Cardiac fibroblast (primary cell): Measurements from ENCODE around the gene NUBP2.
A peak's percentile ranks its signal among the peaks of the same experiment; 100 is the strongest.

ENCODE experiments used
- DNase-seq, 2 donors: peaks; one replicate each; pipeline versions ENCODE4 v3.0.0 to v3.0.0-alpha.2; 2010; ENCODE audit warnings: low read depth in 2 of 2
- H3K4me3 ChIP-seq, 2 donors: replicated peaks in 1 of 2; 1 replicate in 1 of 2; 2 replicates in 1 of 2; pipeline ENCODE4 v1.5.1; 2011; ENCODE audit warnings: low read depth in 2 of 2, low read length in 2 of 2, mild to moderate bottlenecking in 2 of 2, moderate library complexity in 1 of 2
- CTCF ChIP-seq: IDR thresholded peaks from one replicate; pipeline ENCODE4 v1.5.1; 2011; ENCODE audit warnings: low read depth, mild to moderate bottlenecking, low read length, inconsistent platforms

The NUBP2 gene

DNA sequence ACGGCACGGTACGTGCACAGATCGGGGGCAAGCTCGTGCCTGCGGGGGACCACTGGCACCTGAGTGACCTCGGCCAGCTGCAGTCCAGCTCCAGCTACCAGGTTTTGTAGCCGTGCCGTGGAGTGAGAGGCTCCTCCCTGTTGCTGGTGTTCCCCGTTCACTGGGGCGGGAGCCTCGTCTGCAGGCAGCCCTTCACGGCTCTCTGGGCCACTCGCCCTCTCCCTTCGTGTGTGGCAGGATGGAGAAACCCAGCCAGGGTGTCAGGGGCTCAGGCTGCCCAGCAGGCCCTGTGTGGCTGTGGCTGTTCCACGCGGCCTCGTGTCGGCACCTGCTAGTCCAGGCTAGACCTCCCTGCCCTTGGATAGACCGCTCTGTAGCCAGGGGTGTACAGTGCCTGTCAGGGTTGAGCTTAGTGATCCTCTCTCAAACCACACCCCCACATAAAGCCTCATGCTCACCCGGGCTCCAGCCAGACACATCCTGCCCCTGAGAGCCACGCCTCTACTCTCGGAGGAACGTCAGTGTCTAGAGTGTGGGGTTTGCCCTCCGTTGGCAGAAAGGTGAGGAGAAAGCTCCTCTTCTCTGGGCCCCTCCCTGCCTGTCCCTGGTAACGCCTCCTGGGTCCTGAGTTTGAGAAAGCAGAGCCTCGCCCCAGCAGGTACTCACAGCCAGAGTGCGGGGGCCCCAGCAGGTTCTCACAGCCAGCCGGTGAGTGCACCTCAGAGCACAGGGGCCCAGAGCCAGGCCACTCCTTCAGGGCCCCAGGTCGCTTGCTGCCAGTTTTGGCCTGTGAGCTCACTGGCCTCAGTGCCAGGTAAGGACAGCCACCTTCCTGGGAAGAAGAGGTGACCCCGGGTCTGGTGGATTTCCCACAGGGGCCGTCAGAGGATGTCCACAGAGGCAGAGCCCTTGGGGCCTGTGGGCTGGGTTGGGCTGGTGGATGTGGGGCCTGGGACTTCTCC, 39.1 kb upstream of the NUBP2 start:
- TF ChIP-seq CTCF, result no peak
- DNase-seq, result no peak
- no peak overlapping the region for H3K4me3 ChIP-seq

- no peak for DNase-seq
- no peak overlapping the region for H3K4me3 ChIP-seq
- TF ChIP-seq CTCF, result no peak
Measured at GRCh38 chr16:1744338-1744840, 38.4 kb upstream of the NUBP2 start.

- no peak for TF ChIP-seq CTCF
- no peak overlapping the region for H3K4me3 ChIP-seq
- DNase-seq, result peak; percentile 39 to 61
Measured at GRCh38 chr16:1745181-1745899, 37.4 kb upstream of the NUBP2 start.

- TF ChIP-seq CTCF, result no peak
- DNase-seq, result peak; percentile 65 to 84
- H3K4me3 ChIP-seq, result no peak overlapping the region
Measured at GRCh38 chr16:1745900-1746692, 36.7 kb upstream of the NUBP2 start.

DNA sequence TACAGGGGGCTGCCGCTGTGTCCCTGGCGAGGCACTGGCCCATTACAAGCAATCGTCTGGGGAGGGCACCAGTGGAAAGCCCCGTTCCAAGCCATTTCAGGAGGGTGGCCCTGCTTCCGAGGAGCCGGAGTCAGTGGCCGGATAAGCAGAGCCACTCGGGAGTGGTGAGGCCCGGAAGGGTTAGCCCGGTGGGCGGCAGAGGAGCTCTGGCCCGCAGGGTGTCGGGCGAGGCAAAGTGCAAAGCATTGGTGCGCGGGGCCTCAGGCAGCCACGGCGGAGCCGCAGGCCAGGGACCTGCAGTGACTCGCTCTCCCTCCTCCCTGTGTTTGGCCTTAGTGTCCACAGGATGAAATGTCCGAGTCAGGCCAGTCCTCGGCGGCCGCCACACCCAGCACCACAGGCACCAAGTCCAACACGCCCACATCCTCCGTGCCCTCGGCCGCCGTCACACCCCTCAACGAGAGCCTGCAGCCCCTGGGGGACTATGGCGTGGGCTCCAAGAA, 36.0 kb upstream of the NUBP2 start:
- DNase-seq, result peak in 1 of 2 donors; percentile 72
- no peak for TF ChIP-seq CTCF
- no peak overlapping the region for H3K4me3 ChIP-seq

- H3K4me3 ChIP-seq, result no peak overlapping the region
- DNase-seq, result no peak
- TF ChIP-seq CTCF, result no peak
Measured at GRCh38 chr16:1747934-1748333, 34.8 kb upstream of the NUBP2 start.
